ENCODE measurements around the gene TFF1.
A peak's percentile ranks its signal among the peaks of the same experiment; 100 is the strongest.

Gene TFF1

GRCh38 chr21:42373196-42373907, 7.0 kb upstream of the TFF1 start:
- TF ChIP-seq CTCF (IDR thresholded peaks at IDR 0.05; ENCODE audit: low read depth, low read length), result no peak
- Histone ChIP-seq H3K9me3 (ENCODE audit: severe bottlenecking) (no peaks in the 10 kb centered on the region), H3K36me3 (no peaks in the 10 kb centered on the region), H3K4me3 (ENCODE audit: low read depth, low read length) (no peak overlapping the region), H3K27ac (no peak overlapping the region), H3K27me3 (ENCODE audit: insufficient read depth, low read depth, severe bottlenecking) (no peaks in the 10 kb centered on the region)
- DNase-seq, result no peak

- TF ChIP-seq CTCF (IDR thresholded peaks at IDR 0.05; ENCODE audit: low read depth, low read length), result no peak
- Histone ChIP-seq H3K36me3 (no peaks in the 10 kb centered on the region), H3K27ac (no peak overlapping the region), H3K27me3 (ENCODE audit: insufficient read depth, low read depth, severe bottlenecking) (no peaks in the 10 kb centered on the region), H3K9me3 (ENCODE audit: severe bottlenecking) (no peaks in the 10 kb centered on the region), H3K4me3 (ENCODE audit: low read depth, low read length) (no peak overlapping the region)
- DNase-seq, result no peak
Measured at GRCh38 chr21:42370894-42371654, 4.7 kb upstream of the TFF1 start.

- Histone ChIP-seq H3K36me3 (no peaks in the 10 kb centered on the region), H3K4me3 (ENCODE audit: low read depth, low read length) (no peak overlapping the region), H3K27ac (no peak overlapping the region), H3K27me3 (ENCODE audit: insufficient read depth, low read depth, severe bottlenecking) (no peaks in the 10 kb centered on the region), H3K9me3 (ENCODE audit: severe bottlenecking) (no peaks in the 10 kb centered on the region)
- DNase-seq, result no peak
- 0 out of 2 replicates have a peak, but pooled peaks have one; percentile 15 for TF ChIP-seq CTCF (IDR thresholded peaks at IDR 0.05; ENCODE audit: low read depth, low read length)
Measured at GRCh38 chr21:42369821-42370220, 3.5 kb upstream of the TFF1 start.

GRCh38 chr21:42367367-42368165, 1.2 kb upstream of the TFF1 start:
- Histone ChIP-seq H3K27me3 (ENCODE audit: insufficient read depth, low read depth, severe bottlenecking) (no peaks in the 10 kb centered on the region), H3K36me3 (no peaks in the 10 kb centered on the region)
- no peak for DNase-seq

GRCh38 chr21:42365770-42366169, 565 bp downstream of the TFF1 start:
- H3K27ac ChIP-seq, result peak overlapping the region; percentile 98
- H3K4me3 ChIP-seq (ENCODE audit: low read depth, low read length), result peak overlapping the region; percentile 44
- no peak for DNase-seq
- H3K36me3 ChIP-seq, result no peaks in the 10 kb centered on the region
- TF ChIP-seq CTCF (IDR thresholded peaks at IDR 0.05; ENCODE audit: low read depth, low read length), result no peak
- H3K27me3 ChIP-seq (ENCODE audit: insufficient read depth, low read depth, severe bottlenecking), result no peaks in the 10 kb centered on the region
- H3K9me3 ChIP-seq (ENCODE audit: severe bottlenecking), result no peaks in the 10 kb centered on the region

More at GRCh38 chr21:42367367-42368165, 1.2 kb upstream of the TFF1 start:
- 0 out of 2 replicates have a peak, but pooled peaks have one; percentile 15 for TF ChIP-seq CTCF (IDR thresholded peaks at IDR 0.05; ENCODE audit: low read depth, low read length)
- Histone ChIP-seq H3K27ac (peak overlapping the region; percentile 98), H3K4me3 (ENCODE audit: low read depth, low read length) (peak overlapping the region; percentile 21), H3K9me3 (ENCODE audit: severe bottlenecking) (no peaks in the 10 kb centered on the region)

Measured in WERI-Rb-1 (cell line).